HG02943 (cell line): ENCODE measurements around the gene SLC26A1.
"Not testable (repeated sequence)": the region's sequence is repeated elsewhere in the genome, so short reads cannot be mapped to it uniquely, and the experiment has no call there.

Experiments used
- ATAC-seq: cut with Tn5 transposase; IDR thresholded peaks from one replicate; pipeline ENCODE4 v1.9.1; 2021; ENCODE audit warnings: mild to moderate bottlenecking, low read depth, moderate library complexity; ENCODE audit not compliant: unreplicated experiment

The SLC26A1 gene

GRCh38 chr4:986879-987623 lies 6.2 kb downstream of the SLC26A1 start, which contains the start of gene IDUA:
Gene IDUA (plus strand): TSS chr4:987044. CDS start chr4:987085, 41 bp downstream.
- no peak for ATAC-seq

- ATAC-seq, result no peak
These were observed 6.8 kb downstream of the SLC26A1 start for GRCh38 chr4:986428-986878.

GRCh38 chr4:985123-985830 lies 7.9 kb downstream of the SLC26A1 start:
- ATAC-seq, result no peak

- ATAC-seq, result no peak
These were observed 8.7 kb downstream of the SLC26A1 start for GRCh38 chr4:984336-985054.

GRCh38 chr4:982814-983213 lies 10.4 kb downstream of the SLC26A1 start:
- no peak for ATAC-seq

GRCh38 chr4:982291-982690 lies 10.9 kb downstream of the SLC26A1 start:
- ATAC-seq, result no peak

GRCh38 chr4:978957-979701 lies 14.1 kb downstream of the SLC26A1 start:
- ATAC-seq, result no peak

GRCh38 chr4:976016-976415 lies 17.2 kb downstream of the SLC26A1 start:
- ATAC-seq, result not testable (repeated sequence)

GRCh38 chr4:974668-975067 lies 18.5 kb downstream of the SLC26A1 start:
- ATAC-seq, result no peak

- ATAC-seq, result peak; percentile 59
These were observed 19.5 kb downstream of the SLC26A1 start, which contains the start of gene DGKQ for GRCh38 chr4:973431-974397. Gene DGKQ (minus strand): TSS chr4:973569. CDS start chr4:973482, 87 bp downstream.

GRCh38 chr4:972651-973424 lies 20.4 kb downstream of the SLC26A1 start:
- peak; percentile 33 for ATAC-seq

GRCh38 chr4:971666-972500 lies 21.3 kb downstream of the SLC26A1 start:
- no peak for ATAC-seq

GRCh38 chr4:970854-971520 lies 22.2 kb downstream of the SLC26A1 start:
- no peak for ATAC-seq

- ATAC-seq, result no peak
These were observed 23.0 kb downstream of the SLC26A1 start for GRCh38 chr4:970046-970745.

GRCh38 chr4:968621-969394 lies 24.4 kb downstream of the SLC26A1 start:
- ATAC-seq, result no peak

GRCh38 chr4:968221-968620 lies 25.0 kb downstream of the SLC26A1 start:
- no peak for ATAC-seq
